ENCODE measurements around the gene RABEPK.
"Not testable (repeated sequence)": the region's sequence is repeated elsewhere in the genome, so short reads cannot be mapped to it uniquely, and the experiment has no call there.

The RABEPK gene

DNA sequence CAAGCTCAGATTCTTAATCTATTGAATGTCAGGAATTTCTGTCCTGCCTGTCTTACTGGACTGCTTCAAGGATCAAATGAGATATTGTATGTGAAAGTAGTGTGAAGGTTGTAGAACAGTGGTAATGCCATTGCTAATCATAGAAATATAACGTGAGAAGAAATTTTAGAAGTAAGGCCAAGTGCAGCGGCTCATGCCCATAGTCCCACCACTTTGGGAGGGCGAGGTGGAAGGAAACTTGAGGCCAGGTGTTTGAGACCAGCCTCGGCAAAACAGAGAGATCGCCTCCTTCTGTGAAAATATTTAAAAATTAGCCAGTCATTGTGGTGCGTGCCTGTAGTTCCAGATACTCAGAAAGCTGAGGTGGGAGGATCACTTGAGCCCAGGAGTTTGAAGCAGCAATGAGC lies 45.9 kb downstream of the RABEPK start:
- no peak for DNase-seq (ENCODE audit: low read depth)

- no peak for DNase-seq (ENCODE audit: low read depth)
These were observed 53.9 kb downstream of the RABEPK start for GRCh38 chr9:125254231-125254630.

DNA sequence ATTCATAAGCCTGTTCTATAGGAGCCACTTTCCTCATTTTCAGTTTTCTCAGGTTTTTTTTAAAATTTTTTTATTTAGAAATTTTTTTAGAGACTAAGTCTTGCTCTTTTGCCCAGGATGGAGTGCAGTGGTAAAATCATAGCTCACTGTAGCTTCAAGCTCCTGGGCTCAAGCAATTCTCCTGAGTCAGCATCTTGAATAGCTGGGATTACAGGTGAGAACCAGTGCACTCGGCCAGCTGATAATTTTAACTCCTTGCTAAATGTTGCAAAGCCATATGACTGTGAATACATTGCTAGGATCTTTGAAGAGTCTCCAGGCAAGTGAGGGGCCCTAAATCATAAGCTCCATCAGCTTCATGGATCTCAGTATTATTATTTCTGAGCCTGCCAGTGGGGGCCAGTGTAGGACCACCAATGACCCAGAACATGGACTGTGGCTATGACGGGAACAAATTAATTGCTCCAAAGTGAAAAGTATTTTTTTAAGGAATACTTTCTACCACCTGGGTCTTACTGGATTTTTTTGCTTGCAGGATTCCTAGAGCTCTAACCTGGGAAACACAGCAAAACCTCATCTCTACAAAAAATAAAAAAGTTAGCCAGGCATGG lies 55.5 kb downstream of the RABEPK start:
- no peak for DNase-seq (ENCODE audit: low read depth)

DNA sequence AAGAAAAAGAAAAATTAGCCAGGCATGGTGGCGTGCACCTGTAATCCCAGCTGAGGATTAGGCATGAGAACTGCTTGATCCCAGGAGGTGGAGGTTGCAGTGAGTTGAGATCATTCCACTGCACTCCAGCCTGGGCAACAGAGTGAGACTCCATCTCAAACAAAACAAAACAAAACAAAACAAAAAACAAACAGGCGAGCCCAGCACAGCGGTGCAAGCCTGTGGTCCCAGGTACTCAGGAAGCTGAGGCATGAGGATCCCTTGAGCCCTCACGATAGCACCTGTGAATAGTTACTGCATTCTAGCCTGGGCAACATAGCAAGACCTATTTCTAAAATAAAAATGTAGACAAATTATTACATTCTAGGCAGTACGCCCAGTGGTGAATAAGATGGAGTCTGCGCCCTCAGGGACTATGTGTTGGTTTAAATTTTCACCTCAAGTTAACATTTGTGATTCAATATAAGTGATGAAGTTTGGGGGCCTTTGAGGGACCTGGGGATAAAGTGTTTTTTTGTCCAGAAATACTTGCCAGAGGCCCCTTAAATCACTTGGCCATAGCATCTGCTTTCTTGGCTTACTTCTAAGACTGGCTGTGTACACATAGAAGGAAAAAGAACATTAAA lies 57.9 kb downstream of the RABEPK start:
- DNase-seq (ENCODE audit: low read depth): no peak

DNA sequence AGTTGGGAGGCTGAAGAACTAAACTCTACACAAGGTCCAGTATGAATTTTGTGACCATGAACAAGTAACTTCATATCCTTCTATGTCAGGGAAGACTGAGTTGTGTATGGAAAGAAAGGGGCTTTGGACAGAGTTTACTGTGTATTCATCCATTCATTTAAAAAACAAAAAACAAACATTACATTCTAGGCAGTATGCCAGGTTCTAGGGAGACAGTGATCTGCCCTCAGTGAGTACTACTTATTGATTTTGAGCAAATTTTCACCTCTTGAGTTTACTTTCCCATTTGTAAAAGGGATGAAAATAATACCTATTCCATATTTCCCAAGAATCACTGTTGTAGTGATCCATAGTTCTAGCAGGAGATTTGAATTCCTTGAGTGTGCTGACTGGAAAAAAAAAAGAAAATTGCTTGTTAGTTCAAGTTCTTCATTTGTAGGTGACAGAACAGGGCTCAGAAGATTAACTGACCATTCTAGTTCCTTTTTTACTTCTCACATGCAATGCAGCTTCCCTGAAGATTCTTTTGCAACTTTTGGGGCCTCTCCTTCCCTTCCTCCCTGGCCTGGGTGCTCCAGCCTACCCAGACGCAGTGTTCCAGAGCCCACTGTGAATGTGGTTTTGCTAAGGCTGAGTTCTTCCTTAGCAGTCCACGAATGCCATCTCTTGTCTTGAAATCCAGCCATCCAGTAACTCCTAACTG lies 58.6 kb downstream of the RABEPK start:
- no peak for DNase-seq (ENCODE audit: low read depth)

- DNase-seq (ENCODE audit: low read depth): no peak
These were observed 60.2 kb downstream of the RABEPK start for GRCh38 chr9:125260561-125260960.

DNA sequence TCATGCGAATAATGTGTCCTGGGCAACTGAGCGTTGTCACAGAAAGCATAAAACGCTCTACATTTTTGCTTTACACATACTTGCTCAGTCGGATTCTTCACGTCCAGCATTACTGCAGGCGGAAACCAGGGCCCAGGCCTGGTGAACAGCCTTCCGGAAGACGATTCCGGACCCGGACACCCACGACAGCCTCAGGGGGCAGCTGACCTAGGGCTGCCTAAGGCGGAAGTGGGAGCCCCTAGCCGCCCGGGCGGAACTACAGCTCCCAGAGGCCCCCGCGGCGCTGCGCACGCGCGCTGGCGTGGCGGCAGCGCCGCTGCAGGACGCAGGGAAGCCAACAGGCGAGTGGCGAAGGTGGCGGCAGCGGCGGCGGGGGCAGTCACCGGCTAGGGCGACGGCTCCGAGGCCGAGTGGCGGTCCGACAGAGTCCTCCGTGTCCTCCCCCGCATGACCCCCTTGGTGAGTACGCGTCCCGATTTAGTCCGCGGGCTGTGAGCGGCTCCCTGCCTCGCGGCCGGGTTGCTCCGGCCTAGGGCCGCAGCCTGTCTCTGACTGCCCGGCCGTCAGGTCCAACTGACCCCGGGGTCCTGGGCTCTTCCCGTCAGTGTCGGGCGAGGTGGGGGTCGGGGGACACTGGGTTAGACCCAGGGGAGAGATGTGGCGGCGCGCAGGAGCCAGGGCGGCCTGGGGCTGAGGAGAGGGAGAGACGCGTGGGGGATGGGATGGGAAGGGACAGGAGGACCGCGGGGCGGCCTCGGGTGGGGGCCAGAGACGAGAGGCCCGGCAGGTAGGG lies 61.4 kb downstream of the RABEPK start, which contains the start of gene GAPVD1:
GAPVD1 (plus strand) TSS at position 326 of the 793 bp plus-strand sequence. CDS start 37,096 bp downstream, outside the sequence.
- DNase-seq (ENCODE audit: low read depth): peak; percentile 81

DNA sequence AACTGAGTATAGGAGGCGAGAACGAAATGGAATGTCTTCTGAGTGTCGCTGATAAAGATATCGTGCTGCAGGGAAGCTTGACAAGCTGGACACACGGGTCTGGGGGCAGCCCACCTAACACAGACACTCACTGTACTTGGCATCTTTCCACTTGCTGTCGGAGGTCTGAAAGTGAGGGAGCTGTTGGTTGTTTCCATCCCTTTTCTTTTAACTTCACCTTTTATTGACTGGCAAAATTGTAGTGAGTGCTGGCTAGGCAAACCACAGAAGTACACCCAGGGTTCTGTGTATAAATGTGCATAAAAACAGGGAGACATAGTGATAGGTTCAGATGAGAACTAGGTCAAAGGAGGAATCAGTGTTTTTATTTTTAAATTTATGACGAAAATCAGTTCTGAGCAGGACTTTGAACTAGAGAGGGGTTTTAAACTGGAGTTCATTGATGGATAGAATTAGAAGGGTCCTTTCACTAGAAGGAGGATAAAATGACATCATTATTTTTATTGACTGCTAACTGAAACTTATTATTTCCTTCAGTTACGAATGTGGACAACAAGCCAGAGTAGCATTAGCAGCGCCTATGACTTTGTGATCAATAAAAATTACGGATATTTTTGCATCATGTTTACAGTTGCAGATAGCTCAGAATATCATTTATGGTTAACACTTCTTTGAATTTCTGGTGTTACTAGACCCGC lies 62.1 kb downstream of the RABEPK start:
- no peak for DNase-seq (ENCODE audit: low read depth)

- not testable (repeated sequence) for DNase-seq (ENCODE audit: low read depth)
These were observed 63.7 kb downstream of the RABEPK start for GRCh38 chr9:125264068-125264467.

- no peak for DNase-seq (ENCODE audit: low read depth)
These were observed 68.2 kb downstream of the RABEPK start for GRCh38 chr9:125268394-125269013.

GRCh38 chr9:125269014-125269397 lies 68.7 kb downstream of the RABEPK start:
- no peak for DNase-seq (ENCODE audit: low read depth)

DNA sequence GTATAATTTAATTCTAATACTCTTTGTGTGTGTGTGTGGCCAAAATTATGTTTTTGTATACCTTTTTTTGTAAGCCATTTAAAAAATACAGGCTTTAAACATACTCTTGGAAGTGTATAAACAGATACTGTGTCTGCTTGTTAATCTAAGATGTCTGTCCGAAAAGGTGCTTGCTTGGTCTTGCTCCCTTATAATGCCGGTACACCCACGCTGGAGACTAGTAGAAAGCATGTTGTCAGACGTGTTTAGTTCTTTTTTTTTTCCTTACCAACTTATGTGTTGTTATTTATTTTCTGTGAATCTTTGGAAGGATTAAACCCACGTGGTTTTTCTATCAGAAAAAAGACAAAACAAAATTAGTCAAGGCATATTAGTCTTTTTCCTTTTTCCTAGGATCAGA lies 70.7 kb downstream of the RABEPK start:
- DNase-seq (ENCODE audit: low read depth): no peak

- DNase-seq (ENCODE audit: low read depth): no peak
These were observed 72.4 kb downstream of the RABEPK start for GRCh38 chr9:125272697-125273096.

DNA sequence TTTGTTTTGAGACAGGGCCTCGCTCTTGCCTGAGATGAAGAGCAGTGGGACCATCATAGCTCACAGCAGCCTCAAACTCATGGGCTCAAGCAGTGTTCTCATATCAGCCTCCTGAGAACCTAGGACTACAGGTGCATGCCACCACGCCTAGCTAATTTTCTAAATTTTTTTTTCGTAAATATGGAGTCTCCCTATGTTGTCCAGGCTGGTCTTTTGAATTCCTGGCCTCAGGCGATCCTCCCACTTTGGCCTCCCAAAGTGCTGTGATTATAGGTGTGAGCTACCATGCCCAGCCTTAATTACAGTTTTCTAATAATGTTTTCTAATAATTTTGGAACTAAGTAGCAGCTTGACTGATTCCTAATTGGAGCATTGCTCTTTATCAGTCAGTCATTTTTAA lies 76.4 kb downstream of the RABEPK start:
- no peak for DNase-seq (ENCODE audit: low read depth)

DNA sequence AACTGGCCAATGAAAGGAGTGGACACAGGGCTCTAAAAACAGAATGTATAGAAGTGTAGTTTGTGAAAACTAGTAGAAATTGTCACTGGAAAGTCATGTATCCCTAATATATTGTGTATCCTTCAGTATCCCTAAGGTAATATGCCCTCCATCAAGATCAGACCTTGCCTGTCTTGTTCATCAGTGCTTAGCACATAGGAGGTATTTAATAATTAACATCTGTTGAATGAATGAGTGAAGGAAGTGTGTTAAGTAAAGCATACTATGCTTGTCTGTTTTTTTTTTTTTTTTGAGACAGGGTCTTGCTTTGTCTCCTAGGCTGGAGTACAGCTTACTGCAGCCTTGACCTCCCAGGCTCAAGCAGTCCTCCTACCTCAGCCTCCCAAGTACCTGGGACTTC lies 77.1 kb downstream of the RABEPK start:
- DNase-seq (ENCODE audit: low read depth): no peak

DNA sequence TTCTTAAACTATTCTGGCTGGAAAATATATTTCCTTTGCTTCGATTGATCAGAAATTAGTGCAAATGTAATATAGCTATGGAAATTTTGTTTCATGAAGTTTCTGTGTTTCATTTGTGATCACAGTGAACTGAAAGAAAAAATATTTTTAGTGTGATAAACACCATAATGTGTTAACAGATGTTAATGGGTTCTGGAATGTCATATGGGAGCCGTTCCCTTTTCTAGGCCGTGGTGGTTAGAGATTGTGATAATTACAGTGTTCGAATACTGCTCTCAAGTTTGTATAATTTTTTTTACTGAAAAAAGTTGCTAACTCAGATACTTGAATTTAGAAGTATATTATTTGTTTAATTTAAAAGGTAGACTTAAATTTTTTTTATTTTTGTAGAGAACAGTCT lies 80.6 kb downstream of the RABEPK start:
- DNase-seq (ENCODE audit: low read depth): no peak

Measured in activated T-cell treated with anti-CD3 and anti-CD28 coated beads for 24 hours (primary cell).